HepG2 (cell line): ENCODE data around the gene MED13L. TPM values are rescaled to one million over a fixed set of nuclear protein-coding genes. Genes with fewer than 3 reads are reported as not detected.
"Not testable (repeated sequence)": the region's sequence is repeated elsewhere in the genome, so short reads cannot be mapped to it uniquely, and the experiment has no call there.

Source experiments
- ATAC-seq: fragments of 200-7000 bp; cut with Tn5 transposase; 3 replicates; pipeline ENCODE4 v1.9.1; 2020; ENCODE audit warnings: mild to moderate bottlenecking, moderate library complexity
- BruUV-seq: library from RNA; stranded (reverse); fragments of 400-500 nt; replicated peaks from 2 replicates; lab custom pipeline; 2021; lab: Mats Ljungman, UMichigan
- CTCF ChIA-PET: fragments of 300-600 bp; formaldehyde crosslinking; extraction: SDS; loops from one replicate; lab custom pipeline; 2021; ENCODE audit warnings: low total read pairs, inconsistent platforms, low intra/inter-chr PET ratio; lab: Yijun Ruan, JAX
- POLR2A ChIA-PET: fragments of 350-600 bp; sonication (Branson Sonifier 250); formaldehyde crosslinking; loops from one replicate; lab custom pipeline; 2020; ENCODE audit warnings: antibody characterized with exemption, inconsistent platforms; lab: Yijun Ruan, JAX
- DNase-seq: peaks from one replicate; pipeline ENCODE4 v3.0.0-alpha.2; 2015; ENCODE audit warnings: low spot score
- FAIRE-seq: peaks from 3 replicates; lab custom pipeline; 2011; peaks lifted over from hg19 to GRCh38; lab: Jason Lieb, UNC
- H2AFZ ChIP-seq: one replicate; pipeline ENCODE4 v1.6.1; 2011; ENCODE audit warnings: low read length, inconsistent platforms
- H3K27ac ChIP-seq: fragments of 300-600 bp; 3 replicates; pipeline ENCODE4 v1.8.0; 2011; ENCODE audit warnings: mixed run types, mild to moderate bottlenecking, mixed read lengths, low read length, inconsistent platforms; ENCODE audit not compliant: insufficient read depth; ENCODE audit errors: extremely low read length
- H3K27me3 ChIP-seq, 2 experiments: fragments of 200-600 bp in 1 of 2; 2 replicates in 1 of 2; 3 replicates in 1 of 2; pipeline versions ENCODE4 v1.6.0 to v1.8.0; 2011; ENCODE audit warnings: low read length in 2 of 2, mild to moderate bottlenecking in 2 of 2, moderate library complexity in 2 of 2, inconsistent platforms in 1 of 2; ENCODE audit not compliant: insufficient read depth in 2 of 2, control insufficient read depth in 1 of 2
- H3K36me3 ChIP-seq, 2 experiments: fragments of 200-600 bp in 1 of 2; replicated peaks in 1 of 2; 2 replicates in 1 of 2; 3 replicates in 1 of 2; pipeline versions ENCODE4 v1.5.1 to v1.8.0; 2011; ENCODE audit warnings: low read length in 2 of 2, inconsistent platforms in 1 of 2; ENCODE audit not compliant: insufficient read depth in 2 of 2, control insufficient read depth in 1 of 2
- H3K4me1 ChIP-seq: 2 replicates; pipeline ENCODE4 v1.5.1; 2012; ENCODE audit warnings: low read length, inconsistent platforms; ENCODE audit not compliant: insufficient read depth
- H3K4me2 ChIP-seq: 2 replicates; pipeline ENCODE4 v1.6.0; 2011; ENCODE audit warnings: low read depth, low read length, inconsistent platforms
- H3K4me3 ChIP-seq, 3 experiments: fragments of 200-600 bp in 1 of 3; sonication (generic), shearing (Covaris generic) in 1 of 3; replicated peaks in 1 of 3; 2 replicates each; pipeline ENCODE4 v1.5.1; 2011 to 2016; ENCODE audit warnings: low read length in 3 of 3, inconsistent platforms in 2 of 3, low read depth in 2 of 3, mild to moderate bottlenecking in 2 of 3, control low read depth in 1 of 3, mixed read lengths in 1 of 3; ENCODE audit not compliant: insufficient read depth in 1 of 3
- H3K79me2 ChIP-seq: one replicate; pipeline ENCODE4 v1.6.1; 2011; ENCODE audit warnings: low read length, inconsistent platforms; ENCODE audit not compliant: insufficient read depth
- H3K9ac ChIP-seq: 2 replicates; pipeline ENCODE4 v1.6.0; 2011; ENCODE audit warnings: mild to moderate bottlenecking, low read depth, low read length, inconsistent platforms; ENCODE audit not compliant: insufficient read depth
- H3K9me3 ChIP-seq: 2 replicates; pipeline ENCODE4 v1.5.1; 2012; ENCODE audit warnings: mild to moderate bottlenecking, low read length
- H4K20me1 ChIP-seq: 2 replicates; pipeline ENCODE4 v1.6.0; 2011; ENCODE audit warnings: inconsistent platforms, mild to moderate bottlenecking, low read length, moderate library complexity; ENCODE audit not compliant: insufficient read depth
- FOSL2 ChIP-seq: sonication (generic); formaldehyde crosslinking; IDR thresholded peaks from 2 replicates; pipeline ENCODE4 v1.4.0; 2020; ENCODE audit warnings: missing genetic modification reagents
- KLF15 ChIP-seq: sonication (generic); formaldehyde crosslinking; IDR thresholded peaks from 2 replicates; pipeline ENCODE4 v1.8.1; 2023; ENCODE audit warnings: borderline replicate concordance, mild to moderate bottlenecking, inconsistent platforms, missing genetic modification reagents, mixed read lengths
- MAX ChIP-seq: IDR thresholded peaks from 2 replicates; pipeline ENCODE4 v1.6.1; 2012; ENCODE audit warnings: inconsistent platforms
- REXO4 ChIP-seq: sonication (generic); formaldehyde crosslinking; IDR thresholded peaks from 2 replicates; pipeline ENCODE4 v1.8.0; 2022; ENCODE audit warnings: missing genetic modification reagents, mild to moderate bottlenecking, borderline replicate concordance
- SKI ChIP-seq: fragments of 450-650 bp; IDR thresholded peaks from one replicate; pipeline ENCODE4 v1.6.1; 2018; ENCODE audit warnings: mild to moderate bottlenecking; ENCODE audit not compliant: partially characterized antibody
- ZNF275 ChIP-seq: sonication (generic); formaldehyde crosslinking; IDR thresholded peaks from 2 replicates; pipeline ENCODE4 v1.8.0; 2022; ENCODE audit warnings: missing genetic modification reagents, mild to moderate bottlenecking, inconsistent platforms, borderline replicate concordance
- ZNF33B ChIP-seq: sonication (generic); formaldehyde crosslinking; IDR thresholded peaks from 2 replicates; pipeline ENCODE4 v1.5.1; 2020; ENCODE audit warnings: mild to moderate bottlenecking, missing genetic modification reagents
- ZNF670 ChIP-seq: sonication (generic); formaldehyde crosslinking; IDR thresholded peaks from 2 replicates; pipeline ENCODE4 v1.8.0; 2022; ENCODE audit warnings: mild to moderate bottlenecking, missing genetic modification reagents, borderline replicate concordance
- ZSCAN30 ChIP-seq: sonication (generic); formaldehyde crosslinking; IDR thresholded peaks from 2 replicates; pipeline ENCODE4 v1.5.0; 2020; ENCODE audit warnings: mild to moderate bottlenecking, missing genetic modification reagents
- WGBS: methylation state at CpG from one replicate; pipeline ENCODE4 v1.1.6; 2017; ENCODE audit warnings: low lambda C conversion rate; 5-methylcytosine and 5-hydroxymethylcytosine counted together
- in situ Hi-C: cut with HindIII; loops from 2 replicates; pipeline ENCODE4 v1.10.0; 2017; ENCODE audit warnings: low pct_unique_long_range_greater_than_20kb; ENCODE audit not compliant: extremely low pct_ligation_motif_present
- intact Hi-C: fragments of 100-400 bp; cut with micrococcal nuclease; formaldehyde crosslinking; loops from one replicate; pipeline ENCODE4 v1.10.0; 2022; ENCODE audit not compliant: unreplicated experiment
- polyA plus RNA-seq, 8 experiments: library from polyadenylated mRNA; depleted of rRNA in 3 of 8; stranded (reverse) in 7 of 8; unstranded in 1 of 8; fragments of >200 nt; fragmentation: Illumina TruSeq in 4 of 8; extraction: Trizol in 4 of 8; gene quantifications; 2 replicates each; pipeline versions ENCODE4 v1.2.1 to v1.2.3, GENCODE V29; 2011 to 2016; ENCODE audit warnings: low read depth in 4 of 8, missing spikeins in 1 of 8, mixed read lengths in 1 of 8; ENCODE audit not compliant: insufficient read depth in 1 of 8
- total RNA-seq, 5 experiments: library from RNA; depleted of rRNA; stranded (reverse); fragments of >200 nt; fragmentation: Illumina TruSeq; extraction: Trizol; gene quantifications; 2 replicates each; pipeline ENCODE4 v1.2.3, GENCODE V29; 2016; ENCODE audit warnings: low read depth in 1 of 5

Gene MED13L
- total and polyA plus RNA-seq, 2 of the 13 experiments (the other 11 are each of a cell fraction or from before 2014, with no cell fraction given): 24.8 to 38.9 TPM

- BruUV-seq: no TSS peak
- Histone ChIP-seq H3K9ac (no peak overlapping the region), H3K79me2 (no peaks in the 10 kb centered on the region), H3K4me1 (no peaks in the 10 kb centered on the region), H4K20me1 (no peaks in the 10 kb centered on the region), H3K27ac (no peak overlapping the region), H3K36me3 (peaks cover 9 to 42% of the 10 kb centered on the region in 2 experiments), H3K9me3 (no peaks in the 10 kb centered on the region), H3K27me3 (no peaks in the 10 kb centered on the region), H3K4me2 (no peak overlapping the region), H3K4me3 (no peak overlapping the region), H2AFZ (no peak overlapping the region)
- in situ Hi-C loops (no loop called here), intact Hi-C loops (no loop called here)
- no peak for TF ChIP-seq SKI
- no peak for TF ChIP-seq FOSL2
- TF ChIP-seq ZSCAN30: no peak
- ATAC-seq (no peak), FAIRE-seq (no peak), DNase-seq (no peak)
- CTCF ChIA-PET: no interaction called here
- POLR2A ChIA-PET: no interaction called here
- 94% methylated on average over 3 of the region's 3 CpGs for WGBS
These were observed 297.6 kb downstream of the MED13L start for GRCh38 chr12:115979851-115980250.

GRCh38 chr12:115979351-115979750 is 298.1 kb downstream of the MED13L start:
- peaks cover 9 to 42% of the 10 kb centered on the region in 2 experiments for H3K36me3 ChIP-seq
- DNase-seq: no peak
- intact Hi-C loops: no loop called here
- H3K27me3 ChIP-seq: no peaks in the 10 kb centered on the region
- no peaks in the 10 kb centered on the region for H3K79me2 ChIP-seq
- ATAC-seq: no peak
- no peak overlapping the region for H3K4me3 ChIP-seq
- no peaks in the 10 kb centered on the region for H3K9me3 ChIP-seq
- H3K4me1 ChIP-seq: no peaks in the 10 kb centered on the region
- no peak overlapping the region for H3K27ac ChIP-seq
- ChIA-PET POLR2A (no interaction called here), CTCF (no interaction called here)
- no peaks in the 10 kb centered on the region for H4K20me1 ChIP-seq
- no peak overlapping the region for H3K4me2 ChIP-seq
- in situ Hi-C loops: no loop called here
- no peak overlapping the region for H2AFZ ChIP-seq
- TF ChIP-seq MAX (no peak), KLF15 (CRISPR knock-in tag) (no peak), ZNF670 (CRISPR knock-in tag) (no peak), ZNF33B (CRISPR knock-in tag) (no peak), REXO4 (no peak), ZNF275 (no peak)
- BruUV-seq: no TSS peak
- FAIRE-seq: no peak
- no peak overlapping the region for H3K9ac ChIP-seq

GRCh38 chr12:115976829-115977228 is 300.7 kb downstream of the MED13L start:
- H3K36me3 ChIP-seq: peaks cover 2 to 35% of the 10 kb centered on the region in 2 experiments
- in situ Hi-C loops, ATAC-seq: not testable (repeated sequence)

More at GRCh38 chr12:115976829-115977228, 300.7 kb downstream of the MED13L start:
- H3K4me3 ChIP-seq, H3K4me1 ChIP-seq, POLR2A ChIA-PET, H3K27me3 ChIP-seq, BruUV-seq, H4K20me1 ChIP-seq, H3K4me2 ChIP-seq, H3K9me3 ChIP-seq, CTCF ChIA-PET, H2AFZ ChIP-seq, H3K9ac ChIP-seq, FAIRE-seq, H3K27ac ChIP-seq, DNase-seq, H3K79me2 ChIP-seq, intact Hi-C loops: not testable (repeated sequence)
- WGBS: 83% methylated on average over 2 of the region's 2 CpGs
